Uterus (tissue), 2 donors: ENCODE results near the gene MPC1.

Experiments used
- CTCF ChIP-seq, 4 experiments: fragments of 200-600 bp in 2 of 4; fragments of 450-650 bp in 2 of 4; sonication (generic) in 2 of 4; IDR thresholded peaks; one replicate each; pipeline ENCODE4 v1.5.1; 2016 to 2019; ENCODE audit warnings: antibody characterized with exemption in 4 of 4, mild to moderate bottlenecking in 2 of 4, moderate library complexity in 1 of 4
- POLR2A ChIP-seq, 2 donors: fragments of 450-650 bp; IDR thresholded peaks; one replicate each; pipeline ENCODE4 v1.6.1; 2016; ENCODE audit warnings: antibody characterized with exemption in 2 of 2, mild to moderate bottlenecking in 1 of 2, moderate library complexity in 1 of 2

GRCh38 chr6:166382500-166382932 lies 224 bp downstream of the MPC1 start:
- no peak for TF ChIP-seq CTCF (IDR thresholded peaks at IDR 0.05)
- TF ChIP-seq POLR2A (IDR thresholded peaks at IDR 0.05) = no peak
